ENCODE measurements around the gene PPT1. TPM values are rescaled to one million over a fixed set of nuclear protein-coding genes. Genes with fewer than 3 reads are reported as not detected.

PPT1 gene
- total RNA-seq, 4 donors from 2014 or later, result 58.1 to 77.7 (median 64.2) TPM

- WGBS, 2 donors, result 93 to 100% methylated on average over 1 of the region's 1 CpG
Observed at GRCh38 chr1:40058097-40058452, 39.0 kb downstream of the PPT1 start.

GRCh38 chr1:40057310-40058030, 39.6 kb downstream of the PPT1 start:
- peaks cover 7 to 26% of the 10 kb centered on the region in 2 donors for H3K36me3 ChIP-seq
- peak overlapping the region in 2 of 3 donors; percentile 14 to 41 for H3K27ac ChIP-seq
- H3K9me3 ChIP-seq, result no peaks in the 10 kb centered on the region
- TF ChIP-seq, protein P1, sequence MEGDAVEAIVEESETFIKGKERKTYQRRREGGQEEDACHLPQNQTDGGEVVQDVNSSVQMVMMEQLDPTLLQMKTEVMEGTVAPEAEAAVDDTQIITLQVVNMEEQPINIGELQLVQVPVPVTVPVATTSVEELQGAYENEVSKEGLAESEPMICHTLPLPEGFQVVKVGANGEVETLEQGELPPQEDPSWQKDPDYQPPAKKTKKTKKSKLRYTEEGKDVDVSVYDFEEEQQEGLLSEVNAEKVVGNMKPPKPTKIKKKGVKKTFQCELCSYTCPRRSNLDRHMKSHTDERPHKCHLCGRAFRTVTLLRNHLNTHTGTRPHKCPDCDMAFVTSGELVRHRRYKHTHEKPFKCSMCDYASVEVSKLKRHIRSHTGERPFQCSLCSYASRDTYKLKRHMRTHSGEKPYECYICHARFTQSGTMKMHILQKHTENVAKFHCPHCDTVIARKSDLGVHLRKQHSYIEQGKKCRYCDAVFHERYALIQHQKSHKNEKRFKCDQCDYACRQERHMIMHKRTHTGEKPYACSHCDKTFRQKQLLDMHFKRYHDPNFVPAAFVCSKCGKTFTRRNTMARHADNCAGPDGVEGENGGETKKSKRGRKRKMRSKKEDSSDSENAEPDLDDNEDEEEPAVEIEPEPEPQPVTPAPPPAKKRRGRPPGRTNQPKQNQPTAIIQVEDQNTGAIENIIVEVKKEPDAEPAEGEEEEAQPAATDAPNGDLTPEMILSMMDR (IDR thresholded peaks at IDR 0.05), result no peak
- TF ChIP-seq POLR2A (IDR thresholded peaks at IDR 0.05), result no peak
- no peak overlapping the region for H3K4me3 ChIP-seq (replicated peaks in 1 of 3)
- DNase-seq, result no peak
- H3K4me1 ChIP-seq, result peaks cover 24 to 59% of the 10 kb centered on the region in 2 donors
- WGBS, 2 donors, result 44 to 52% methylated on average over 1 of the region's 1 CpG
- intact Hi-C loops (cut with DNase I), result no loop called here
- H3K27me3 ChIP-seq, result no peaks in the 10 kb centered on the region

More at GRCh38 chr1:40058097-40058452, 39.0 kb downstream of the PPT1 start:
- H3K36me3 ChIP-seq, result peaks cover 12 to 26% of the 10 kb centered on the region in 2 donors
- intact Hi-C loops (cut with DNase I), result no loop called here
- H3K27me3 ChIP-seq, result no peaks in the 10 kb centered on the region
- H3K4me1 ChIP-seq, result peaks cover 24 to 59% of the 10 kb centered on the region in 2 donors
- peak overlapping the region in 2 of 3 donors; percentile 14 to 41 for H3K27ac ChIP-seq
- TF ChIP-seq POLR2A (IDR thresholded peaks at IDR 0.05), result no peak
- TF ChIP-seq, protein P1 (IDR thresholded peaks at IDR 0.05), result no peak
- H3K4me3 ChIP-seq (replicated peaks in 1 of 3), result no peak overlapping the region
- no peaks in the 10 kb centered on the region for H3K9me3 ChIP-seq
- DNase-seq, result no peak

- H3K4me1 ChIP-seq, result peaks cover 24 to 53% of the 10 kb centered on the region in 2 donors
- intact Hi-C loops (cut with DNase I), result no loop called here
Observed at GRCh38 chr1:40056519-40057309, 40.3 kb downstream of the PPT1 start.

DNA sequence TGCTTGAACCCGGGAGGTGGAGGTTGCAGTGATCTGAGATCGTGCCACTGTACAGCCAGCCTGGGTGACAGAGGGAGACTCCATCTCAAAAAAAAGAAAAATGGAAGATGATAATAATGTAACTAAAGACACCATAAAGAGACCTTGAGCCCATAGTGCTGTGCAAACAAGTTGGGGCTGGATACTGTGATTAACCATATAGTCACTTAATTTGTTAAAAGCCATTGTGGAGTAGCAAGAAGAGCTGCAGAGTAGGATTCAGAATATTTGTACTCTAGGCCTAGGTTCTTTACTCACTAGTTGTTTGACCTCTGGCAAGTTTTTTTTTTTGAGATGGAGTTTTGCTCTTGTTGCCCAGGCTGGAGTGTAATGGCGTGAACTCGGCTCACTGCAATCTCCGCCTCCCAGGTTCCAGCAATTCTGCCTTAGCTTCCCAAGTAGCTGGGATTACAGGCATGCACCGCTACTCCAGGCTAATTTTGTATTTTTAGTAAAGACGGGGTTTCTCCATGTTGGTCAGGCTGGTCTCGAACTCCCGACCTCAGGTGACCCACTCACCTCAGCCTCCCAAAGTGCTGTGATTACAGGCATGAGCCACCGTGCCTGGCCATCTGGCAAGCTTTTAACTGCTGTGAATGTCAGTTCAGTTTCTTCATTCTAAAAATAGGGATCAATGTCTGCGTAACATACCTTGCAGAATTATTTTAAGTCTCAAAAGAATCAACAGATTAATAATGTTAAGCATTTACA, 43.7 kb downstream of the PPT1 start:
- Histone ChIP-seq H3K4me3 (replicated peaks in 1 of 3) (no peak overlapping the region), H3K9me3 (no peaks in the 10 kb centered on the region), H3K27ac (no peak overlapping the region), H3K4me1 (peaks cover 37 to 46% of the 10 kb centered on the region in 2 donors), H3K27me3 (no peaks in the 10 kb centered on the region), H3K36me3 (no peaks in the 10 kb centered on the region)
- DNase-seq, result no peak
- intact Hi-C loops (cut with DNase I), result no loop called here
- WGBS, 2 donors, result 91 to 94% methylated on average over 11 of the region's 11 CpGs
- TF ChIP-seq, protein P1 (IDR thresholded peaks at IDR 0.05), result no peak
- TF ChIP-seq POLR2A (IDR thresholded peaks at IDR 0.05), result no peak

More at GRCh38 chr1:40056519-40057309, 40.3 kb downstream of the PPT1 start:
- TF ChIP-seq, protein P1 (IDR thresholded peaks at IDR 0.05), result no peak
- TF ChIP-seq POLR2A (IDR thresholded peaks at IDR 0.05), result no peak
- DNase-seq, result no peak
- no peaks in the 10 kb centered on the region for H3K9me3 ChIP-seq
- no peaks in the 10 kb centered on the region for H3K27me3 ChIP-seq
- no peak overlapping the region for H3K4me3 ChIP-seq (replicated peaks in 1 of 3)
- H3K27ac ChIP-seq, result no peak overlapping the region
- WGBS, 2 donors, result 95 to 98% methylated on average over 5 of the region's 5 CpGs
- peaks cover 7 to 21% of the 10 kb centered on the region in 2 donors for H3K36me3 ChIP-seq
